NCI-H128 (cell line): ENCODE data around the gene DOCK8.
"Not testable (repeated sequence)": the region's sequence is repeated elsewhere in the genome, so short reads cannot be mapped to it uniquely, and the experiment has no call there.

Experiments
- DNase-seq: peaks from one replicate; lab custom pipeline; 2025; ENCODE audit not compliant: unreplicated experiment; lab: John Stamatoyannopoulos, UW

The DOCK8 gene

DNA sequence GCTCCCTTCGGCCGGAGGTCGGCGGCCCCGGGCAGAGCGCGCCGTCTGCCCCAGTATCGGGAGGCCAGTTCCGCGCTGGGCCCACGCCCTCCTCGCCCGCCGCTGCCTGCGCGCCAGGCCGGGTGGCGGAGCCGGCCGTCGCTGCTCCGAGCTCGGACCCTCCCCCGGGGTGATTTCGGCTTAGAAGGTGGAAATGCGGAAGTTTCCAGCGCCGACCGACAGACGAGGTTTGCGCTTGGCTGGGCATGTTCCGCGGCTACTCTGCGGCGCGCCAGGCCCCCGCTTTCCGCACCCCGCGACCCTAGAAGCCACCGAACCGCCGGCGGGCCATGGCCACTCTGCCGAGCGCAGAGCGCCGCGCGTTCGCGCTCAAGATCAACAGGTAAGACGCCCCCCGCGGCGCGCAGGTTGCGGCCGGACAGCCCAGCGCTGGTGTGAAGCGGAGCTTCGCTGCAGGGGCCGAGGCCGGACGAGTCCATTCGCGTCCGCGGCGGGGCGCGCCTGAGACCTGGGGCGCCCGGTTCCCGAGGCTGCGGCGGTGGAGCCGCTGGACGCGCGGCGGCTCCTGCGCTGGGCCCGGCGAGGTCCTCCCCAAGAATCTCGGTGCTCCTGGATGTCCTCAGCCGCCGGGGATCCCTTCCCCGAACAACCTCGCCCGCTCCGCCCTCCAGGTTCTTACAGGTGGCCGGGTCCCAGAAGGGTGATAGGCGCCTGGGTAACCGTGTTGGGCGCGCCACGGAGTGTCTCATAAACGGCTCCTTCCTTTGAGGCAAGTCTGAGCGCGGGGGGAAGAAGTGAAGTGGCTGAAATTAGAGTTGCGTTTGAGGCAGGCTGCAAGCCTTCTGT lies at the start of gene DOCK8:
DOCK8 (plus strand) TSS at position 218 of the 846 bp plus-strand sequence; CDS start at position 330, 112 bp downstream.
- DNase-seq = peak; percentile 20

DNA sequence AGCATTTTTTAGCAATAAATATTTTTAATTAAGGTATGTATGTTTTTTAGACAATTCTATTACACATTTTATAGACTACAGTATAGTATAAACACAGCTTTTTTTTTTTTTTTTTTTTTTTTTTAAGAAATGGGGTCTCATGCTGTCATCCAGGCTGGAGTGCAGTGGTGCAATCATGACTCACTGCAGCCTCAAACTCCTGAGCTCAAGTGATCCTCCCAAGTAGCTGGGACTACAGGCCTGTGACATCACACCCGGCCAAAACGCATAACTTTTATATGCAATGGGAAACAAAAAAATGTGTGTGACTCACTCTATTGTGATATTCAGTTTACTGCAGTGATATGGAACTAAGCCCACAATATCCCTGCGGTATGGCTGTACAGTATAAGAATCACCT lies 44.9 kb upstream of the DOCK8 start:
- DNase-seq = not testable (repeated sequence)

DNA sequence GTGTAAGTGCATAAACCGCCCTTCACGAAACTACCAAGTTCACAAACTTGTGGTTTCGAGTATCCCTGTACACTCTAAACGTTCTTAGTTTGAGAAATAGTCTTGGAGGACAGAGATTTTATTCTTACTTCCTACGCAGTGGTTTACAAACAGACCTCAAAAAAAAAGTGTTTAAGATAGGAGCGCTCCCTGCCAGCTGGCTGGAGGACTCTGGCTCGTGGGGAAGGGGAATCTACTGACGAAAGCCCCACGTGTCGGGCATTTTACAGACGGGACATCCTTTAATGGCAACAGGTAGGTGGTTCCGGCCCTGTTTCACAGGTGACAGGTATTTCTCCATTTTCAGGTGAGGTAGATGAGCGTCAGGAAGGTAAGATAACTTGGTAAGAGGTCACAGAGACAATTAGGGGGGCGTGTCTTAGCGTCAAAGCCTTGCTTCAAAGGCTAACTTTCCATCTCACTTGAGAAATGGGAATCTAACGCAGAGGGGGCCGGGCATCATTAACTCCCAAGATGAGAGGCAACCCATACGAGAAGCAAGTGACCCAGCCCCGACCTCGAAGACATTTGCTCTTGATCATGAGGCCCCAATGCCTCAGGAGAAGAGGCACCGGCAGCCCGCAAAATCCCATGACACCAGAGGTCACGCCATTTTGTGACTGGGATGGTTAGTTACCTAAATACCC lies 36.4 kb upstream of the DOCK8 start:
- not testable (repeated sequence) for DNase-seq

DNA sequence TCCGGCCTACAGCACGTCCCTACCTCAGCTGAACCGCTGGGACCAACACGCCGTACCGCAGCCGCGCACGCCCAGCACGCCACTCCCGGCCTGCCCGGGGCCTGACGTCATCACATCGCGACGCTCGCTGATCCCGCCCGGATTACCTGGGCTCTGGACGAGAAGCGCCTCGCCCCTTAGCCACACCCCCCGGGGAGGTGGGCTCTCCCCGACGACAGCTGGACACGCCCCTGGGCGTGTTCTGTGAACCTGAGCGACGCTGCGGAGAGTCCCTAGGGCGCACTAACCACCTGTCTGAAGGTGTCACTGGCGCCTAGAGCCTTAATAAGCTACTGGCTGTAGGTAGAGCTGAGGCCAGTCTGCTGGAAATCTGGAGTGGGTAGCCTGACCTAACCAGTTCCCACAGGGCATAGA lies 35.7 kb upstream of the DOCK8 start, which contains the start of gene ZNG1A:
ZNG1A (minus strand) TSS at position 87 of the 414 bp plus-strand sequence. CDS start 87 bp downstream, outside the sequence.
- DNase-seq = peak; percentile 74

DNA sequence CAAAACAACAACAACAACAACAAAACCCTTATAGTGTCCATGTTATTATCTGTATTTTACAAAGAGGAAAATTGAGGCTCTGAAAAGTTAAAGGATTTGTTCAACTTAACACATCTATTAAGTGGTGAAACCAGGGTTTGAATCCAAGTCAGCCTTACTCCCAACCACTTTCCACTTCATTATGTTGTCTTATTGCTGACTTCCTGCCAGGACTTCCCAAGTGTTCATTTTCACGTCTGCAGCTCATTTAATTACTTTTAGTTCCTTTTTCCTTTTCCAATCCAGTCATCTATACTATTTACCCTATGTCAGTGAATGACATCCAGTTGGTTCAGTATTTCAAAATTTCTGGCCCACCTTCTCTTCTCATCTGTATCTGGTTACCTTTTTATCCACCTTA lies 15.1 kb upstream of the DOCK8 start:
- DNase-seq = not testable (repeated sequence)

DNA sequence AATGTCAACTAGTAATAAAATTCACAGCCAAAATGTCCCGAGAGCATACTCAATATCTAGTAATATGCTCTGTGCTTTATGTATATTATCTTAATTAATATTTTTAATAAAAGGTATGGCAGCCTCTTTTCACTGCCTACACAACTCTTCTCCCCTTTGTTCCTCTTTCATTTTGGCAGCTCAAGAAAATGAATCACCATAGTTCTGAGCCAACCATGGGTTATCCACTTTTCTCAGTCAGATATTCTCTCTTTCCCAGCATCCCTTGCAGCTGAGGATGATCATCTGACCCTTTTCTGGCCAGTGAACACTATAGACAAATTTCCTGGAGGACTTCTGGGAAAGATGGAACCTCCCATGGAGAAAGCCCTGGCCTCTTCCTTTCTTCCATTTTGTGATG lies 8.2 kb upstream of the DOCK8 start:
- DNase-seq = no peak

DNA sequence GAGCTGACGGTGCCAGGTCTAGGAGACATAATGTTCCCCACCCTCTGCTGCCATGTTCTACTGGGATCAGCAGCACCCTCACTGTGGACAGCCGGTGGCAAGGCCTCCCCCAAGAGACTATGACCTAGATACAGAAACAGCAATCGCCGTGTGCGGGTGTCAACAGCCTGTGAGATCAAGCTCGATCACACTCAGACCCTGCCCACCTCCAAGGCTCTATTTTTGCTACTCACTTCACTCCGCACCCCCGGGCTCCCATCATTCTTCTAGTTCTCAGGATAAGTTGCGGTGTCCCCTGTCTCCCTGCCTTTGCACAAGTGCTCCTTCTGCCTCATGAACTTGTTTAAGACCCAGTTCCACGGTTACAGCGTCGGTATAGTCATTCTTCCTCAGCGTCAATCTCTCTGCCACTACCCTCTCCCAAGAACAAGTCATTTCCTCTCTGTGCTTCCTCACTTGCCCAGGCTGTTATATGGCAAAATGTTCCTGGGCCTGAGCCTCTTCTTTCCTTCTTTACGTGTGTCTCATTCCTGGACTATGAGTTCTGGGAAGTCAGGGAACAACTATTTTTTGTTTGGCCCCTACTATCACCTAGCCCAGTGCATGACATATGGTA lies 5.4 kb upstream of the DOCK8 start:
- no peak for DNase-seq

DNA sequence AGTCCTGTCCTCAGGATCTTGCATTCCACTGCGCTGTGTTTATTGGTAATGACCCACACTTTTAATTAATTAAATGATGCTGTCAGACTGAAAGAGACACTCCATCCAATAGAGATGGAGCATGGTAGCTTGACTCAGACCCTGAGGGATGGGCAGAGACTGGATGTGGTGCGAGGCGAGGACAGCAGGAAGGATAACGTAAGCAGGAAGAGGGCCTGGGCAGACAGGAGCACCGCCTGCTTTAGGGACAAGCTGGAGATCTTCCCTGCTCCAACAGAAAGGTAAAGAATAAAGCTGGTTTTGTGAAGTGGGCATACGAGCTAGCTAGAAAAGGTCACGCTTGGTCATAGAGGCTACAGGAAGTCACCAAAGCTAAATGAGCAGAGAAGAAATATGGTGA lies 3.6 kb upstream of the DOCK8 start:
- DNase-seq = no peak

DNA sequence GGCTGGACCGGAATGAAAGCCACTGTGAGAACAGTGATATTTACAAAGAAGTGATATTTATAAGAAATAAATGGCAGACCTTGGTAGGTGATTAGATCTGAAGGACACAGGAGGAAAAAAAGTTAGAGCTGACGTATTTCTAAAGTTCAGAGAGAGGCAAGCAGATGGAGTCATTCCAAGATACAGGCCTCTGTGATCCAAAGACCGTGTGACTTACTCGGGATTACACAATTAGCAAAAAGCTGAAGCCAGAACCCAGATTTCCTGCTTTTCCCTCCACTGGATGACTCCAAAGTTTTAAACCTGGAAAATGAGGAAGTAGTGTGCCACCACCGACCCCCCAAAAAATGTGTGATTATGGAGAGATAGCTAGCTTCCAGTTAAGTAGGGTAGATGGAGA lies 3.1 kb upstream of the DOCK8 start:
- DNase-seq = no peak

DNA sequence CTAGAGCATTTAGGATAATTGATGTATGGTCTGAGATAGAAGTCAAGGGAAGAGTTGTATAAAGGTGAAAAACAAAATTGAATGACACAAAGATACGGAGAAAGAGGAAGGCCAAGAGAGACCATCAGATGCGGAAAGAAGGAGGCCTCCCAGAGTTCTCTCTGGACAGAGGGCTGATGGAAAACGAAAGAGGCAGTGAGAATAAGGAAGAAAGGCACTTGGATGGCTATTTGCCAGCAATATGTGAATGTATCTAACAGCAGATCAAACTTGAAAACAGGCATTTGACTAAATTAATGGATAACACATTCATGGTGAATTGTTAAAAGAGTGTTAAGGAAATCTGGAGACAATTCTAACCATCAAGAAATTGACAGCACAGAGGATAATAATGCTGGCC lies 2.4 kb upstream of the DOCK8 start:
- no peak for DNase-seq

DNA sequence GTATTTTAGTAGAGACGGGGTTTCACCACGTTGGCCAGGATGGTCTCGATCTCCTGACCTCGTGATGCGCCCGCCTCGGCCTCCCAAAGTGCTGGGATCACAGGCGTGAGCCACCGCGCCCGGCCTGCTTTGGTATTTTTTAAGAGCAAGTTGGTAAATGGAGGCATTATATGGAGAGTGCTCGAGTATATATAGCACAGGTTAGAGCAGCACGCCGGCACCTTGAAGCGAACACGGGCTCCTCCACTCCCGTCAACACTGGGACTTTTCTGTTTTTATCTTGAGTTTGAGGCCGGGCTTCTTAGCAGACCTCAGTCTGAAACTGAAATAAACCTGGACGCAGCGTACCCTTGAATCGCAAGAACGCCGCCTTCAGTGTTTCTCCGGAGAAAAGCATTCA lies 764 bp upstream of the DOCK8 start:
- not testable (repeated sequence) for DNase-seq

DNA sequence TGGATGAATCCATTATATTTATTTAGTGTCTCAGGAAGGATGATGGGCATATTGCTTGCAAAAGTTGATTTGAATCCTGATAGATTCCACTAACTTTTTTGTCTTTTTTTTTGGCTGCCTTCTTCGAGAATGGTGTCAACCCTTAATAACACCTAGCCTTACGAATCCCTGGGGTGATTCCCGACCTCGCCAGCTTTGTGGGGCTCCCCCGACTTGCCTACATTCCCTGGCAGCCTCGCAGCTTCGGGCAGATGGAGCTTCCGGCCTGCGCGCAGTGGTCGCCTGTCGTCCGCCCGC lies 366 bp upstream of the DOCK8 start:
- DNase-seq = no peak

DNA sequence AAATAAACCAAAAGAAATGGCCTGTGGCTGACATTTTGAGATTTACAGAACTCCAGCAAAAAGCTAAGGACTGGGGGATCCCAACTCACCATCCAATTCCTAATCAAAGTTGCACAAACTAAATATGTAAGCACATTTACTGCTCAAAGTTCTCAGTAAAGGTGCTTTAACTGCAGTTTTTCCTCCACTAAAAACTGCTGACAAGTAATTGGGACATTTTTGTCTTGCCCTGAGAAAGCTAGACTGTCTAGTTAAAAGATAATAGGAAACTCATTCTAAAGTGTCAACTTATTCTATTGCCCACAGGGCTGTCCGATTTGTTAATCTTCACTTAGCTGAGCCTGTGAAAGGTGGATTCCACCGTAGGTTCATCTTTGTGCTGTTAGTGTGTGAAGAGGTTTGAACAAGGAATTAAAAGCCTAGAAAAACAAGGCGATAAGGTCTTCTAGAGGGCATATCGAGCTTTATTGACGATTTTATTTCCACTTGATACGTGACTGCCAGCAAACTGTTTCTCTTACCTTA lies 1.0 kb downstream of the DOCK8 start:
- DNase-seq = no peak

DNA sequence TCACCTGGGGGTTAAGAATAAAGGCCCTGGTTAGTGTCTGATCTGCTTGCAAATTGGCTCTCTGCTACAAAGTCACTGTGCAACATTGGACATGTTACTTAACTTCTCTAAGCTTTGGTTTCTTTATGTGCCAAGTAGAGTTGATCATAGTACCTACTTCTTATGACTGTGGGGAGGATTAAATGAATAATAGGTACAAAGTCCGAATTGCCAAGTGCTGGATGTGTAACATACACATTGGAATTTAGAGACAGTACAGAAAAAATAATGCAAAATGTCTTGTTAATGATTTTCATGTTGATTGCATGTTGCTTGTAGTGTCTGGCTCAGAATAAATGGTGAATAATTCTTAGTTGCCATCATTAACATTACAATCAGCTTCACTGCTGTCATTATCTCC lies 2.2 kb downstream of the DOCK8 start:
- DNase-seq = no peak

DNA sequence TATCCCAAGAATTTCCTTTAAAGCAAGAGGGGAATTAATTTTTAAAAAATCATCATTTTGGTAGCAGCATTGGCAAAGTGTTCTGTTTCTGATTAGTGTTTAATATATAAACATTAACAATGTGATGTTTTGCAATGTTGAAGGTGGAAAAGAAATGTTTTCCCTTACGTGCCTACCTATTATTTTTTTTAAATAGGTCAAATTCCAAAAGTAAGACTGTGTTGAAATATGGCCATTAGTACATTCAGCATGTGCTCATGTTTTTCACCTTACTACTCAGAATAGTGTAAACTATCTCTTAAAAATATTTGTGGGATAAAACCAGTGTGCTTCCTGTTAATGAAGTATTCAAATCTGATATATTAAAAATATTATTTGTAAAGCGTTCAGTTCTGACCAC lies 3.3 kb downstream of the DOCK8 start:
- no peak for DNase-seq

DNA sequence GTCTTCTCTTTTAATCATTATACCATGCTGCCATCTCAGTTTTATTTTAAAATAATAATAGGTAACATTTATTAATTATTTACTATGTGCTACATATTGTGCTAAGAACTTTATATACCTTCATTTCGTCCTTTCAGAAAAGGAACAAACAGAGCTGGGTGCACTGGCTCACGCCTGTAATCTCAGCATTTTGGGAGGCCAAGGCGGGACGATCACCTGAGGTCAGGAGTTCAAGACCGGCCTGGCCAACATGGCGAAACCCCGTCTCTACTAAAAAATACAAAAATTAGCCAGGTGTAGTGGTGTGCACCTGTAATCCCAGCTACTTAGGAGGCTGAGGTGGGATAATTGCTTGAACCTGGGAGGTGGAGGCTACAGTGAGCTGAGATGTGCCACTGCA lies 4.4 kb downstream of the DOCK8 start:
- DNase-seq = not testable (repeated sequence)

DNA sequence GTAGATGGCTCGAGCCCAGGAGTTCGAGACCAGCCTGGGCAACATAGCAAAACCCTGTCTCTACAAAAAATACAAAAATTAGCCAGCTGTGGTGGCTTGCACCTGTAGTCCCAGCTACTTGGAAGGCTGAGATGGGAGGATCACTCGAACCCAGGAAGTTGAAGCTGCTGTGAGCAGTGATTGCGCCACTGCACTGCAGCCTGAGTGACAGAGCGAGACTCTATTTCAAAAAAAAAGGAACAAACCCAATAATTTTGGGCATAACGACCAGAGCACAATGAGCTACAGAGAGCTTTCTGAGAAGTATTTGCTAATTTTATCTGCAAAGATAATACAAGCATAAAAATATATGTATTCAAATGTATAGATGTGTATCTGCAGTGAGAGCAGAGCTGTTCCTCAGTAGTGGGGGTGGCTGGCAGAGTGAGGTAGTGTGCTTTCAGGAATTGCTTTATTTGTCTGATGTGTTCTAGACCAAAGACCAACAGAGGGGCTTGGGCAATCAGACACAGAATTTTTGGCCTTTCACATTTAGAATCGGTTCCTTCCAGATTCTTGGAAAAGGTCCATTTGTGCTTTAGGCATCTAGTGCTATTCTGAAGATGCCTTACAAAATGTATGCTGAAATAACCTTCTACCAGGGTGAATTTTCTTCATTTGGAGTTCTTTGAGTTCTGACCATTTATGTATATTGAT lies 5.2 kb downstream of the DOCK8 start:
- no peak for DNase-seq

DNA sequence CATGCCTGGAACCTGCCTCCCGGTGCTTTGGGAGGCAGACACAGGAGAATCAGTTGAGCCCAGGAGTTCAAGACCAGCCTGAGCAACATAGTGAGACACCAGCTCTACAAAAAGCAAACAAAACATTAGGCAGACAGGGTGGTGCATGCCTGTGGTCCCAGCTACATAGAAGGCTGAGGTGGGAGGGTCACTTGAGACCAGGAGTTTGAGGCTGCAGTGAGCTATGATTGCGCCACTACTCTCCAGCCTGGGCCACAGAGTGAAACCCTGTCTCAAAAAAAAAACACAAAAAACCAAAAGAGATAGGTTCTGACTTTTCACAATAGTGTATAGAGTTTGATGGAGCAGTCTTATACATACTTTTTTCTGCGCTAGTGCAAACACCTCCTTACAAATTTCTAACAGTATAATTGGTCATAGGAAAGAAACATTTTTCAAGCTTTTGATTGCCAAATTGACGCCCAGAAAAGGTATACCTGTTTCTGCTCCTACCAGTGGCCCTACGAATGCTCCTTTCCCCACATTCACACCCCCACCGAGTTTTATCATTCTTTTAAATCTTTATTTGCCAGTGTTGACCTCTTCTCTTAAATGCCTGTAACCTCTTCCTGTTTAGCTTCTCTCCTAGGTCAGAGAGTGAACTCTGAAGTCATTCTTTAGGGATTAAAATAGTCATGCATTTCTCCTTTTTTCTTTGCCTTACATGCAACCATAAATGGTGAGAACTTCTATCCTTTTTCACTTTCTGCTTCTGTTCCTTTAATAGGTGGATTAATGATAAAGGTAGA lies 7.5 kb downstream of the DOCK8 start:
- DNase-seq = no peak

DNA sequence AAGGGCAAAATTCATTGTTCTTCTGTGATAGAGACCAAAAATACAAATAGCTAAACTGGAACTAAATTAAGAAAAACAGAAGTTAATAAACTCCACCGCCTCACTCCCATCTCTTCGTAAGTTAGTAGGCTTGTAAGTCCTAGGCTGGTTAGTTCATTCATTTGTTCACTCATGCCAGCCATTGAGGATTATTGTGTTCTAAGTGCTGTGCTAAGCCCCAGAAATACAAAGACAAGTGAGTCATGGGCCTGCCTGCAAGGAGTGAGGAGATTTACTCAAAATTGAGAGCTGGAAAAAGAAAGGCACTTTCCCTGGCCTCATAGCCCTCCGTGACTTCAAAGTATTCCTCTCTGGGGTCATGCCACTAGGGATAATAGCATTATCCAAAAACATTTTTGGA lies 8.5 kb downstream of the DOCK8 start:
- DNase-seq = no peak

DNA sequence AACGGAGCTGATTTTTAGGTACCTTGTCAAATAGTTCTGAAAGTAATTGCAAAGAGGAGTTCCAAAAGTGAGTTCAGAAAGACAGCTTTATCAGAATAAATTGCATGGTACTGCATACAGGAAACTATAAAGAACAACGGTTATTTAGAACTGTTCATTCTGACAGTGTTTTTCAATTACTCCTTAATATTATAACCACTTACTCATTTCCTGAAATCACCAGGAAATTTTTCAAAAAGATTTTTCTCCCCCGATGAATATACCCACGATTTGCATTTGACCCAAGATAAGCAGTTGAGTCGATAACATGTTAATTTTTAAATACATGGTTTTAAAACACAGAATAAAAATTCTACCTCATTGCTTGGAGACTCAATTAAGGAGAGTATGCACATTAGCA lies 9.4 kb downstream of the DOCK8 start:
- no peak for DNase-seq
